Neural cell (in vitro differentiated cells): ENCODE measurements around the gene ACAP1. TPM values are rescaled to one million over a fixed set of nuclear protein-coding genes. Genes with fewer than 3 reads are reported as not detected.

Source experiments
- H2AFZ ChIP-seq: fragments of 200-600, 300-800 bp; sonication (generic), shearing (Covaris generic); 2 replicates; pipeline ENCODE4 v1.6.0; 2014; ENCODE audit warnings: low read depth, mild to moderate bottlenecking, antibody characterized with exemption, low read length, moderate library complexity
- H3F3A ChIP-seq: fragments of 200-600 bp; shearing (Covaris generic); 2 replicates; pipeline ENCODE4 v1.6.1; 2016; ENCODE audit warnings: mild to moderate bottlenecking, moderate library complexity, mixed read lengths, antibody characterized with exemption, low read length; ENCODE audit not compliant: insufficient read depth, poor library complexity, severe bottlenecking
- H3K27ac ChIP-seq: fragments of 200-600, 300-800 bp; sonication (generic), shearing (Covaris generic); 2 replicates; pipeline ENCODE4 v1.5.1; 2014; ENCODE audit warnings: mild to moderate bottlenecking, low read length, moderate library complexity
- H3K27me3 ChIP-seq: fragments of 300-800, 200-600 bp; sonication (generic), shearing (Covaris generic); 2 replicates; pipeline ENCODE4 v1.6.0; 2014; ENCODE audit warnings: mild to moderate bottlenecking, low read depth, low read length, moderate library complexity; ENCODE audit not compliant: insufficient read depth
- H3K36me3 ChIP-seq: fragments of 300-800, 200-600 bp; sonication (generic), shearing (Covaris generic); 2 replicates; pipeline ENCODE4 v1.5.1; 2014; ENCODE audit warnings: mild to moderate bottlenecking, antibody characterized with exemption, low read length, moderate library complexity; ENCODE audit not compliant: insufficient read depth
- H3K4me2 ChIP-seq: fragments of 300-800, 200-600 bp; sonication (generic), shearing (Covaris generic); 2 replicates; pipeline ENCODE4 v1.6.0; 2014; ENCODE audit warnings: mild to moderate bottlenecking, low read length
- H3K4me3 ChIP-seq: fragments of 300-800, 200-600 bp; sonication (generic), shearing (Covaris generic); 2 replicates; pipeline ENCODE4 v1.5.1; 2014; ENCODE audit warnings: mild to moderate bottlenecking, low read length, moderate library complexity
- H3K79me2 ChIP-seq: fragments of 200-600 bp; shearing (Covaris generic); replicated peaks from 2 replicates; pipeline ENCODE4 v1.6.0; 2014; ENCODE audit warnings: mild to moderate bottlenecking, low read length, moderate library complexity; ENCODE audit not compliant: insufficient read depth
- H3K9ac ChIP-seq: fragments of 300-800, 200-600 bp; sonication (generic), shearing (Covaris generic); 2 replicates; pipeline ENCODE4 v1.6.1; 2016; ENCODE audit warnings: mild to moderate bottlenecking, low read length, mixed read lengths
- H3K9me2 ChIP-seq: fragments of 200-600 bp; shearing (Covaris generic); 2 replicates; pipeline ENCODE4 v1.6.1; 2016; ENCODE audit warnings: mild to moderate bottlenecking, low read length, mixed read lengths; ENCODE audit not compliant: insufficient read depth
- H3K9me3 ChIP-seq: fragments of 200-600, 300-800 bp; sonication (generic), shearing (Covaris generic); 2 replicates; pipeline ENCODE4 v1.6.1; 2016; ENCODE audit warnings: mild to moderate bottlenecking, mixed run types, low read length, moderate library complexity, mixed read lengths
- H4K20me1 ChIP-seq: fragments of 200-600 bp; shearing (Covaris generic); 2 replicates; pipeline ENCODE4 v1.6.1; 2016; ENCODE audit warnings: mild to moderate bottlenecking, mixed run types; ENCODE audit not compliant: insufficient read depth
- EP300 ChIP-seq: fragments of 450-650 bp; conservative IDR thresholded peaks from 2 replicates; pipeline ENCODE4 v1.6.1; 2014; ENCODE audit warnings: antibody characterized with exemption, mild to moderate bottlenecking, moderate library complexity; ENCODE audit not compliant: poor library complexity, severe bottlenecking
- EZH2 ChIP-seq: fragments of 200-600, 300-800 bp; shearing (Covaris generic), sonication (generic); IDR thresholded peaks from 2 replicates; pipeline ENCODE4 v1.6.1; 2014; ENCODE audit warnings: antibody characterized with exemption, low read length, borderline replicate concordance, mild to moderate bottlenecking; ENCODE audit not compliant: insufficient read depth, poor library complexity, severe bottlenecking
- MXI1 ChIP-seq: fragments of 450-650 bp; conservative IDR thresholded peaks from 2 replicates; pipeline ENCODE4 v1.6.1; 2014; ENCODE audit warnings: antibody characterized with exemption, mild to moderate bottlenecking; ENCODE audit not compliant: poor library complexity, severe bottlenecking
- POLR2AphosphoS5 ChIP-seq: IDR thresholded peaks from 2 replicates; pipeline ENCODE4 v1.6.1; 2012
- RAD21 ChIP-seq: fragments of 450-650 bp; conservative IDR thresholded peaks from 2 replicates; pipeline ENCODE4 v1.6.1; 2014; ENCODE audit warnings: antibody characterized with exemption, mild to moderate bottlenecking, moderate library complexity
- SMC3 ChIP-seq: fragments of 450-650 bp; conservative IDR thresholded peaks from 2 replicates; pipeline ENCODE4 v1.6.1; 2014; ENCODE audit warnings: antibody characterized with exemption, mild to moderate bottlenecking, moderate library complexity; ENCODE audit not compliant: poor library complexity
- TAF1 ChIP-seq: IDR thresholded peaks from 2 replicates; pipeline ENCODE4 v1.6.1; 2012; ENCODE audit warnings: low read depth
- polyA plus RNA-seq: library from polyadenylated mRNA; depleted of rRNA; stranded (reverse); fragments of >200 nt; gene quantifications from 2 replicates; pipeline ENCODE4 v1.2.3, GENCODE V29; 2014
- TF ChIP-seq, protein P1 (sequence below): fragments of 450-650 bp; IDR thresholded peaks from 2 replicates; pipeline ENCODE4 v1.5.1; 2014; ENCODE audit warnings: antibody characterized with exemption, mild to moderate bottlenecking, moderate library complexity; ENCODE audit not compliant: poor library complexity, severe bottlenecking
- TF ChIP-seq, protein P2 (sequence below): IDR thresholded peaks from 2 replicates; pipeline ENCODE4 v1.6.1; 2012; ENCODE audit warnings: borderline replicate concordance

Gene ACAP1
- polyA plus RNA-seq, 1 donor from 2014 or later = 0.66 TPM

DNA sequence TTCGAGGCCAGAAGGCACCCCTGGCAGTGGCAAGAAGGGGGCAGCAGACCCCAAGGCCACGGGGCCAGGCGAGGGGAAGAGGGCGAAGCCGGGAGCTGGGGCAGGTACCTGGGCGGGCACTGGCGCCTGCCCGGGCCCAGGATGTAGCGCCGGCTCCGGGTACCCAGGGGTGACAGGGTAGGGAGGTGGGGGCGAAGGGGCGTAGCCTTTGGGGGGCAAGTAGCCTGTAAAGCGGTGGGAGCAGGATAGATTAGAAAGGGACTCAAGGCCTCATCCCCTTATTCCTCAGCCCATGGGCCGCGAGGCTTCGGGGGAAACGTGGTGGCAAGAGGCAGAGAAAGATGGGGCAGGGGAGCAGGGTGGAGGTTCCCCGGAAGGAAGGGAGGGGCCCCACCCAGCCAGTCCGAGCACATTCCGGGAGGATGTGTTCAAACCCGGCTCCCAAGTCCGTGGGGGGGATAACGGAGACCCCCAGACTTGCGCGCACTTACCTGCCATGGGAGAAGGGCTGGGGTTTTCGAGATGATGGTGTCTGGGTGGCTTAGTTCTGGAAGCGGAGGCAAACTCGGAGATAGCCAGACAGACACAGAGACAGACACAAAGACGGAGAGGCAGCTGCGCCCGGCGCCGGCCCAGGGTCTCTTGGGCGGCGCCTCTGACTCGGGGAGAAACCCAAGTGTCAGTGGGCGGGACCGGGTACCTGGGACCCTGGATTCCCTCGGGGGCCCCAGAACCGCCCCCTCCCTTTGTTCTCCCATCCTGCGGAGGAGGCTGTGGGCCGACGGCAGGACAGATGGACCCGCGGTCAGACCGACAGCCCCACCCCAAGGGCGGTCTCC lies 57.5 kb downstream of the ACAP1 start:
- H3K9me3 ChIP-seq = no peaks in the 10 kb centered on the region
- peak overlapping the region; percentile 65 for H2AFZ ChIP-seq
- H3K9me2 ChIP-seq = no peaks in the 10 kb centered on the region
- H3K4me2 ChIP-seq = peak overlapping the region; percentile 80
- H3K36me3 ChIP-seq = peaks cover 6% of the 10 kb centered on the region
- H3K4me3 ChIP-seq = peak overlapping the region; percentile 93
- no peaks in the 10 kb centered on the region for H3F3A ChIP-seq
- no peaks in the 10 kb centered on the region for H4K20me1 ChIP-seq
- TF ChIP-seq SMC3 (peak; percentile 31), MXI1 (peak; percentile 23), POLR2AphosphoS5 (peak; percentile 1), EZH2 (no peak), EP300 (no peak), RAD21 (peak; percentile 47)
- TF ChIP-seq, protein P1, sequence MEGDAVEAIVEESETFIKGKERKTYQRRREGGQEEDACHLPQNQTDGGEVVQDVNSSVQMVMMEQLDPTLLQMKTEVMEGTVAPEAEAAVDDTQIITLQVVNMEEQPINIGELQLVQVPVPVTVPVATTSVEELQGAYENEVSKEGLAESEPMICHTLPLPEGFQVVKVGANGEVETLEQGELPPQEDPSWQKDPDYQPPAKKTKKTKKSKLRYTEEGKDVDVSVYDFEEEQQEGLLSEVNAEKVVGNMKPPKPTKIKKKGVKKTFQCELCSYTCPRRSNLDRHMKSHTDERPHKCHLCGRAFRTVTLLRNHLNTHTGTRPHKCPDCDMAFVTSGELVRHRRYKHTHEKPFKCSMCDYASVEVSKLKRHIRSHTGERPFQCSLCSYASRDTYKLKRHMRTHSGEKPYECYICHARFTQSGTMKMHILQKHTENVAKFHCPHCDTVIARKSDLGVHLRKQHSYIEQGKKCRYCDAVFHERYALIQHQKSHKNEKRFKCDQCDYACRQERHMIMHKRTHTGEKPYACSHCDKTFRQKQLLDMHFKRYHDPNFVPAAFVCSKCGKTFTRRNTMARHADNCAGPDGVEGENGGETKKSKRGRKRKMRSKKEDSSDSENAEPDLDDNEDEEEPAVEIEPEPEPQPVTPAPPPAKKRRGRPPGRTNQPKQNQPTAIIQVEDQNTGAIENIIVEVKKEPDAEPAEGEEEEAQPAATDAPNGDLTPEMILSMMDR = peak; percentile 48
- no peaks in the 10 kb centered on the region for H3K79me2 ChIP-seq
- H3K27me3 ChIP-seq = no peaks in the 10 kb centered on the region
- H3K27ac ChIP-seq = peak overlapping the region; percentile 58
- peak overlapping the region; percentile 93 for H3K9ac ChIP-seq

DNA sequence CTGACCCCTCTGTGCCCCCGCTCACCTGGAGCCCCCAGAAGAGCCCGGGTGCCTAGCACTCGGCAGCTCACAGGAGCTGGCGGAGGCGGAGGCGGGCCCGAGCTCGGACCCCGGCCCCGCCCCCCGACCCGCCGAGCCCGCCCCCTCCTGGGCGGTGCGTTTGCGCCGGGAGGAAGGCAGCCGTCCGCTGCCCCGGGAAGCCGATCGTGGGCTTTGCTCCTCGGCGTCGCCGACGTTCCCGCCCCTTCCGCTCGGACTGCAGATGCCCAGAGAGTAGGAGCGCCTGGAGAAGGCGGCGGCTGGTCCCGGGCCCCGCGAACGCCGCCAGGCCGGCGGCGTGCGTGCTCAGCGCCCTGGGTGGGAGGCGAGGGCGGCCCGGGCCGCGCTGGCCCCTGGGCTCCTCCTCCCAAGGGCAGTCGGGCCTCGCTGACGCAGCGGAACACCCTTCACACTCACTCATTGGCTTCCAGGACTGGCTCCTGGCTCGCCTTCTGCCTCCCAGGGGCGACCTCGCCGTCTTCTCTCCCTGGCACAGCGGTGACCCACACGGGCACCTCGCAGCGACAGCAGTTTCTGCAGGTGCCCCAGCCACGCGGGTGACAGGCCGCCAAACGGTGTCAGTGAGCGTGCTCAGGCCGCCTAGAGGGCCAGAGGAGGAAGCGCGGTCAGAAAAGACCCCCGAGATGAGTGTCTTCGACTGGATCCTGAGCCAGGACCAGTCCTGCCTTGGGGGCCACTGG lies 58.3 kb downstream of the ACAP1 start, which contains the start of gene PLSCR3:
Gene PLSCR3, minus strand, starts transcription at position 74 of the 740 bp plus-strand sequence. CDS start 415 bp downstream, outside the sequence.
- peak within 1 kb of the TSS; percentile 65 for H2AFZ ChIP-seq
- peak; percentile 46 for TF ChIP-seq RAD21
- TF ChIP-seq TAF1 = no peak
- TF ChIP-seq SMC3 = peak; percentile 59
- TF ChIP-seq EZH2 = no peak
- TF ChIP-seq, protein P1 = peak; percentile 72
- TF ChIP-seq MXI1 = peak; percentile 87
- TF ChIP-seq, protein P2, sequence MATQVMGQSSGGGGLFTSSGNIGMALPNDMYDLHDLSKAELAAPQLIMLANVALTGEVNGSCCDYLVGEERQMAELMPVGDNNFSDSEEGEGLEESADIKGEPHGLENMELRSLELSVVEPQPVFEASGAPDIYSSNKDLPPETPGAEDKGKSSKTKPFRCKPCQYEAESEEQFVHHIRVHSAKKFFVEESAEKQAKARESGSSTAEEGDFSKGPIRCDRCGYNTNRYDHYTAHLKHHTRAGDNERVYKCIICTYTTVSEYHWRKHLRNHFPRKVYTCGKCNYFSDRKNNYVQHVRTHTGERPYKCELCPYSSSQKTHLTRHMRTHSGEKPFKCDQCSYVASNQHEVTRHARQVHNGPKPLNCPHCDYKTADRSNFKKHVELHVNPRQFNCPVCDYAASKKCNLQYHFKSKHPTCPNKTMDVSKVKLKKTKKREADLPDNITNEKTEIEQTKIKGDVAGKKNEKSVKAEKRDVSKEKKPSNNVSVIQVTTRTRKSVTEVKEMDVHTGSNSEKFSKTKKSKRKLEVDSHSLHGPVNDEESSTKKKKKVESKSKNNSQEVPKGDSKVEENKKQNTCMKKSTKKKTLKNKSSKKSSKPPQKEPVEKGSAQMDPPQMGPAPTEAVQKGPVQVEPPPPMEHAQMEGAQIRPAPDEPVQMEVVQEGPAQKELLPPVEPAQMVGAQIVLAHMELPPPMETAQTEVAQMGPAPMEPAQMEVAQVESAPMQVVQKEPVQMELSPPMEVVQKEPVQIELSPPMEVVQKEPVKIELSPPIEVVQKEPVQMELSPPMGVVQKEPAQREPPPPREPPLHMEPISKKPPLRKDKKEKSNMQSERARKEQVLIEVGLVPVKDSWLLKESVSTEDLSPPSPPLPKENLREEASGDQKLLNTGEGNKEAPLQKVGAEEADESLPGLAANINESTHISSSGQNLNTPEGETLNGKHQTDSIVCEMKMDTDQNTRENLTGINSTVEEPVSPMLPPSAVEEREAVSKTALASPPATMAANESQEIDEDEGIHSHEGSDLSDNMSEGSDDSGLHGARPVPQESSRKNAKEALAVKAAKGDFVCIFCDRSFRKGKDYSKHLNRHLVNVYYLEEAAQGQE = no peak
- peak; percentile 14 for TF ChIP-seq EP300
- TF ChIP-seq POLR2AphosphoS5 = peak; percentile 71
- H4K20me1 ChIP-seq = no peaks in the 10 kb centered on the region
- no peaks in the 10 kb centered on the region for H3K27me3 ChIP-seq
- peak within 1 kb of the TSS; percentile 93 for H3K4me3 ChIP-seq
- H3K9ac ChIP-seq = peak within 1 kb of the TSS; percentile 93
- no peaks in the 10 kb centered on the region for H3K36me3 ChIP-seq
- H3K9me3 ChIP-seq = no peaks in the 10 kb centered on the region
- H3K79me2 ChIP-seq = no peaks in the 10 kb centered on the region
- peak within 1 kb of the TSS; percentile 67 for H3K27ac ChIP-seq
- no peaks in the 10 kb centered on the region for H3F3A ChIP-seq
- no peaks in the 10 kb centered on the region for H3K9me2 ChIP-seq
- H3K4me2 ChIP-seq = peak within 1 kb of the TSS; percentile 80
